ENCODE measurements around the gene LIN52. TPM values are rescaled to one million over a fixed set of nuclear protein-coding genes. Genes with fewer than 3 reads are reported as not detected.

The LIN52 gene
- total RNA-seq, 1 experiment from 2014 or later = 9.5 TPM

DNA sequence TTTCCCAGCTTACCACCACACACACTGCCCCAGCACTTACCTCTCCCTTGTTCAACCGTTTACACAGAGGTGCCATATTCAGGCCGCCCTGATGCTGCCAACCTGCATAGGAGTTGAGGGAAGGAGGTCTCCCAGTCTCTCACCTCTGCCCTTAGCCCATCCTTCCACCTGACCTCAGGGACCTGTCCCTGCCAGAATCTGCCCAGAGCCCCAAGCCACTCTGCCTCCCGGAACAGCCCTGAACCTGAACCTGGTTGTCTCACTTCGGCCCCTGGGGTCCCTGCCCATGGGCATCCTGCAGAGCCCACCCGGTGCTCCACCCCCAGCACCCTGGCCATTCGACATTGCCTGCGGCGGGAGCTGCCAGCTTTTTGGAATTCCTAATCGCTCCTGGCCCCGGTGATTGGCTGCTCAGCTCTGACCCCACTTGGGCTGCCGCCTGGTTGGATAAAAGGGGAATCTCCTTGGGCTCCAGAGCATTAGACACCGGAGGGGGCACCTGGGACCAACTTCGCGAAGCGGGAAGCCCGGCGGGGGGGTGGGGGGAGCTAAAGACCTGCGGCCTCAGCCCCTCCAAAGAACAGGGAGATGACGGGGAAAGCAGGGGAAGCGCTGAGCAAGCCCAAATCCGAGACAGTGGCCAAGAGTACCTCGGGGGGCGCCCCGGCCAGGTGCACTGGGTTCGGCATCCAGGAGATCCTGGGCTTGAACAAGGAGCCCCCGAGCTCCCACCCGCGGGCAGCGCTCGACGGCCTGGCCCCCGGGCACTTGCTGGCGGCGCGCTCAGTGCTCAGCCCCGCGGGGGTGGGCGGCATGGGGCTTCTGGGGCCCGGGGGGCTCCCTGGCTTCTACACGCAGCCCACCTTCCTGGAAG is 154.5 kb downstream of the LIN52 start, which contains the start of gene VSX2:
VSX2 (plus strand) TSS at position 476 of the 874 bp plus-strand sequence; CDS start at position 589, 113 bp downstream.
- Mint-ChIP-seq H3K9me3 (ENCODE audit: unreplicated experiment) (no peaks in the 10 kb centered on the region), H3K4me1 (ENCODE audit: insufficient read depth, unreplicated experiment) (peaks cover 4% of the 10 kb centered on the region), H3K4me3 (ENCODE audit: unreplicated experiment) (no peak within 1 kb of the TSS), H3K27ac (ENCODE audit: low read depth, unreplicated experiment) (no peak within 1 kb of the TSS), H3K27me3 (ENCODE audit: insufficient read depth, unreplicated experiment) (peaks cover 61% of the 10 kb centered on the region), H3K36me3 (ENCODE audit: insufficient read depth, unreplicated experiment) (no peaks in the 10 kb centered on the region)
- no TSS peak for BruUV-seq (replicated peaks)
- POLR2A ChIA-PET = no interaction called here
- no peak for DNase-seq (ENCODE audit: unreplicated experiment)
- CTCF ChIA-PET = interaction anchor here (0.8 to 2.2 kb wide), 3 partner anchors 7 to 18 kb away, joined by 3 to 9 read pairs (median 8); no protein-coding TSS in a partner anchor
- intact Hi-C loops (cut with micrococcal nuclease) = no loop called here
- TF ChIP-seq, protein P1, sequence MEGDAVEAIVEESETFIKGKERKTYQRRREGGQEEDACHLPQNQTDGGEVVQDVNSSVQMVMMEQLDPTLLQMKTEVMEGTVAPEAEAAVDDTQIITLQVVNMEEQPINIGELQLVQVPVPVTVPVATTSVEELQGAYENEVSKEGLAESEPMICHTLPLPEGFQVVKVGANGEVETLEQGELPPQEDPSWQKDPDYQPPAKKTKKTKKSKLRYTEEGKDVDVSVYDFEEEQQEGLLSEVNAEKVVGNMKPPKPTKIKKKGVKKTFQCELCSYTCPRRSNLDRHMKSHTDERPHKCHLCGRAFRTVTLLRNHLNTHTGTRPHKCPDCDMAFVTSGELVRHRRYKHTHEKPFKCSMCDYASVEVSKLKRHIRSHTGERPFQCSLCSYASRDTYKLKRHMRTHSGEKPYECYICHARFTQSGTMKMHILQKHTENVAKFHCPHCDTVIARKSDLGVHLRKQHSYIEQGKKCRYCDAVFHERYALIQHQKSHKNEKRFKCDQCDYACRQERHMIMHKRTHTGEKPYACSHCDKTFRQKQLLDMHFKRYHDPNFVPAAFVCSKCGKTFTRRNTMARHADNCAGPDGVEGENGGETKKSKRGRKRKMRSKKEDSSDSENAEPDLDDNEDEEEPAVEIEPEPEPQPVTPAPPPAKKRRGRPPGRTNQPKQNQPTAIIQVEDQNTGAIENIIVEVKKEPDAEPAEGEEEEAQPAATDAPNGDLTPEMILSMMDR (IDR thresholded peaks at IDR 0.05; ENCODE audit: unreplicated experiment) = no peak

DNA sequence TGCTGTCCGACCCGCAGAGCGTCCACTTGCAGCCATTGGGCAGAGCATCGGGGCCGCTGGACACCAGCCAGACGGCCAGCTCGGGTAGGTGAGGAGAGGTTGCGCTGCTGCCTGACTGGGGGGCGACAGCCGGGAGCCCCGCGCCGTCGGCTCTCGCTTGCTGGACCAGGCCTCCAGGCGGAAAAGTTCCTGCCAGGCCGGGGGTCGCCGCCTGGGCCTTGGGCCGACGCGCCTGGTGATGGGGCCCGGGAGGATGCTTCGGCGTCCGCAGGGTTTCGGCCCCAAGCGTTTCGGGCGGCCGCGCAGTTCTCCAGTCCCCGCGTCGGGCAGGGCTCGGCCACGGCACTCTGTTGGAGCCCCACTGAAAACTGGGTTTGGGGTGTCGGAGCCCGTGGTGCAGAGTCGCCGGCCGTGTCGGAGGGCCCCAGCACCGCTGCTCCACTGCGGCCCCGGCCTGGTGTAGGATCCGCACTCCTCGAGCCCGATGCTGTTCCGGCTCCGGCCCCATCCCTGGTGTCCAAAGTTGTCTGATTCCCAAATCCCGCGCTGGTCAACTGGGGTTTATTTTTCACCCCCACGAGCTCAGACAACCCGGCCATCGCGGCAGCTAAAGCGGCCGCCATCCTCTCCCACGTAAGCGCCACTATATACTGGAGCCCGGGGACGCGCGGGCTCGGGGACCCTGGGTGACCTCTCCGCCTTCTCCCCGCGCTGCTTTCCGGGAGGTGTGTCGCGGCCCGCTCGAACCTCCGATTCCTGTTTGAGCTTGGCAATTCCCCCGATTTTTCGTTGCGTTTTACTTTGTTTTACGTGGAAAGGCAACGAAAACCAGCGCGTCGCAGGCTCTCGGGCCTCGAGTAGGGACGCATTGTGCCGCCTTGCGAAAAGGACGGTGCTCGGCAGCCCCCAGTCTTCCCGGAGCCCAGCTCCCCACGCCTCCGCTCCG is 155.4 kb downstream of the LIN52 start:
- H3K4me1 Mint-ChIP-seq (ENCODE audit: insufficient read depth, unreplicated experiment) = peaks cover 4% of the 10 kb centered on the region
- ChIA-PET CTCF (interaction anchor here (1.2 to 2.2 kb wide), 3 partner anchors 11 to 17 kb away, joined by 3 to 9 read pairs (median 8); no protein-coding TSS in a partner anchor), POLR2A (interaction anchor here (0.6 kb wide), 1 partner anchor 29 kb away, joined by 3 read pairs; no protein-coding TSS in a partner anchor)
- intact Hi-C loops (cut with micrococcal nuclease) = no loop called here
- DNase-seq (ENCODE audit: unreplicated experiment) = no peak
- H3K36me3 Mint-ChIP-seq (ENCODE audit: insufficient read depth, unreplicated experiment) = no peaks in the 10 kb centered on the region
- no peaks in the 10 kb centered on the region for H3K9me3 Mint-ChIP-seq (ENCODE audit: unreplicated experiment)
- H3K27me3 Mint-ChIP-seq (ENCODE audit: insufficient read depth, unreplicated experiment) = peaks cover 70% of the 10 kb centered on the region
- TF ChIP-seq, protein P1 (IDR thresholded peaks at IDR 0.05; ENCODE audit: unreplicated experiment) = no peak
- no TSS peak for BruUV-seq (replicated peaks)
- no peak overlapping the region for H3K27ac Mint-ChIP-seq (ENCODE audit: low read depth, unreplicated experiment)
- H3K4me3 Mint-ChIP-seq (ENCODE audit: unreplicated experiment) = no peak overlapping the region

GRCh38 chr14:74240794-74241651 is 156.3 kb downstream of the LIN52 start:
- H3K4me3 Mint-ChIP-seq (ENCODE audit: unreplicated experiment) = no peak overlapping the region
- BruUV-seq (replicated peaks) = no TSS peak

More at GRCh38 chr14:74240794-74241651, 156.3 kb downstream of the LIN52 start:
- H3K36me3 Mint-ChIP-seq (ENCODE audit: insufficient read depth, unreplicated experiment) = no peaks in the 10 kb centered on the region
- no peaks in the 10 kb centered on the region for H3K9me3 Mint-ChIP-seq (ENCODE audit: unreplicated experiment)
- POLR2A ChIA-PET = no interaction called here
- no peak for DNase-seq (ENCODE audit: unreplicated experiment)
- H3K27me3 Mint-ChIP-seq (ENCODE audit: insufficient read depth, unreplicated experiment) = peaks cover 74% of the 10 kb centered on the region
- TF ChIP-seq, protein P1 (IDR thresholded peaks at IDR 0.05; ENCODE audit: unreplicated experiment) = no peak
- intact Hi-C loops (cut with micrococcal nuclease) = no loop called here
- H3K4me1 Mint-ChIP-seq (ENCODE audit: insufficient read depth, unreplicated experiment) = peaks cover 4% of the 10 kb centered on the region
- CTCF ChIA-PET = interaction anchor here (1.2 kb wide), 1 partner anchor 16 kb away, joined by 3 read pairs; no protein-coding TSS in a partner anchor
- no peak overlapping the region for H3K27ac Mint-ChIP-seq (ENCODE audit: low read depth, unreplicated experiment)

Measured in MCF 10A (cell line).